ENCODE results near the gene MYRIP. TPM values are rescaled to one million over a fixed set of nuclear protein-coding genes. Genes with fewer than 3 reads are reported as not detected.

Gene MYRIP
- polyA plus RNA-seq, 4 donors = 0.81 to 4.5 (median 2.5) TPM

DNA sequence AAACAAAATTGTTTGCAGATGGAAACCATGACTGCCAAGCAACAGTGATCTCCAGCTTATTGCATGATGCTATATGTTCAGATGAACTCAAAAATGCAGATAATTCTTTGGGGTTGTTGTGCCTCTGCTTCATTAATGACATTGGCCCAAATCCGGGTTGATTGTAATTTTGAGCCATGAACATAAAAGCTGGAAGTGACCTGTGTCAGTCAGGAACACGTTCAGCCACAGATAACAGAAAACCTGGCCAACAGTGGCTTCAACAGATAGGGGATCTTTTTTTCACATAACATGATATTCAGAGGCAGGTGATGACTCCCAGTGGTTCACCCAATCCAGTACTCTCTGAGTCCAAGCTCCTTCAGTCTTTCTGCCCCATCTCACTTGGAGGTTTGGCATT lies 423.2 kb downstream of the MYRIP start:
- H3K27ac ChIP-seq (ENCODE audit: low read depth in 1 of 3, low read length in 2 of 3) = no peak overlapping the region
- H3K9me3 ChIP-seq (ENCODE audit: control insufficient read depth in 2 of 2, insufficient read depth in 1 of 2, low read depth in 1 of 2, low read length in 1 of 2) = no peaks in the 10 kb centered on the region
- 84 to 92% (median 87%) methylated on average over 2 of the region's 2 CpGs for WGBS, 3 donors
- H3K4me3 ChIP-seq (ENCODE audit: low read depth in 1 of 3, low read length in 3 of 3) = no peak overlapping the region
- no peaks in the 10 kb centered on the region for H3K27me3 ChIP-seq (ENCODE audit: control insufficient read depth in 3 of 3, insufficient read depth in 3 of 3, low read length in 3 of 3)
- no peaks in the 10 kb centered on the region for H3K4me1 ChIP-seq (ENCODE audit: control insufficient read depth in 3 of 3, insufficient read depth in 2 of 3, low read depth in 1 of 3, low read length in 2 of 3)
- FAIRE-seq (no peak), DNase-seq (no peak)
- H3K36me3 ChIP-seq (ENCODE audit: control insufficient read depth in 3 of 3, insufficient read depth in 2 of 3, low read depth in 1 of 3, low read length in 3 of 3) = peaks cover 0 to 4% (median 0%) of the 10 kb centered on the region in 3 donors

GRCh38 chr3:40237159-40237558 lies 427.8 kb downstream of the MYRIP start:
- 82 to 85% (median 84%) methylated on average over 1 of the region's 1 CpG for WGBS, 3 donors
- H3K9me3 ChIP-seq (ENCODE audit: control insufficient read depth in 2 of 2, insufficient read depth in 1 of 2, low read depth in 1 of 2, low read length in 1 of 2) = no peaks in the 10 kb centered on the region
- no peak overlapping the region for H3K27ac ChIP-seq (ENCODE audit: low read depth in 1 of 3, low read length in 2 of 3)
- H3K36me3 ChIP-seq (ENCODE audit: control insufficient read depth in 3 of 3, insufficient read depth in 2 of 3, low read depth in 1 of 3, low read length in 3 of 3) = no peaks in the 10 kb centered on the region
- DNase-seq (no peak), FAIRE-seq (no peak)
- H3K27me3 ChIP-seq (ENCODE audit: control insufficient read depth in 3 of 3, insufficient read depth in 3 of 3, low read length in 3 of 3) = no peaks in the 10 kb centered on the region
- H3K4me1 ChIP-seq (ENCODE audit: control insufficient read depth in 3 of 3, insufficient read depth in 2 of 3, low read depth in 1 of 3, low read length in 2 of 3) = no peaks in the 10 kb centered on the region
- no peak overlapping the region for H3K4me3 ChIP-seq (ENCODE audit: low read depth in 1 of 3, low read length in 3 of 3)

DNA sequence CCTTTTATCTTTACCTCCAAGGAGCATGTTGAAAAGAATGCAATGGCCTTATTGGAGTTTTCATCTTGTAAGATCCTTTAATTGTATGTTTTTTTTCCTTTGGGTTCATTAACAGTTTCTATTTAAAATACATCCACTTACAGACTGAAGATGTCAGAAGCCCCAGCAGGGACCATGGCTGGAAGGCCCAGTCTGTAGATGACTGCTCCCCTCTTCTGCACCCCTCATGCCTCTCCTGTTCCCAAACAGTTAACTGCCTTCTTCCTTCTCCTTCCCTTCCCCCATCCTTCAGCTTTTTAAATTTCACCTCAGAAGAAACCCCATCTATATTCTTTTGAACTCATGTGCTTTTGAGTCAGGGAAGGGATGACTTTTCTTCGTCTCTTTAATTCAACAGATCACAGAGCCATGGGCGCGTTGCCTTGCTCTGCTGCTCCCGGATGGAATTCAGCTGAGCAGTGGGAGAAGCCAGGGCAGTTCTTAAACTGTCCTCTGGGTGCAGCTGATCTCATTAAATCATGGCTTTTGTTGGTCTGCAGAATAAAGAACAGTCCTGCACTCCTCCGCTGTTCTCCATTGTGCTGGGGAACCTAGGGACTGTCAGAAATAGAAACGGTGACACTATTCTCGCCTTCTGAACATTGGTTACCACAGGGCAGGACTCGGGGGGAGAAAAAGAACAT lies 428.6 kb downstream of the MYRIP start:
- no peak overlapping the region for H3K4me3 ChIP-seq (ENCODE audit: low read depth in 1 of 3, low read length in 3 of 3)
- no peak overlapping the region for H3K27ac ChIP-seq (ENCODE audit: low read depth in 1 of 3, low read length in 2 of 3)
- no peaks in the 10 kb centered on the region for H3K9me3 ChIP-seq (ENCODE audit: control insufficient read depth in 2 of 2, insufficient read depth in 1 of 2, low read depth in 1 of 2, low read length in 1 of 2)
- FAIRE-seq (no peak), DNase-seq (no peak)
- no peaks in the 10 kb centered on the region for H3K4me1 ChIP-seq (ENCODE audit: control insufficient read depth in 3 of 3, insufficient read depth in 2 of 3, low read depth in 1 of 3, low read length in 2 of 3)
- no peaks in the 10 kb centered on the region for H3K36me3 ChIP-seq (ENCODE audit: control insufficient read depth in 3 of 3, insufficient read depth in 2 of 3, low read depth in 1 of 3, low read length in 3 of 3)
- 79 to 88% (median 84%) methylated on average over 8 of the region's 8 CpGs for WGBS, 3 donors
- H3K27me3 ChIP-seq (ENCODE audit: control insufficient read depth in 3 of 3, insufficient read depth in 3 of 3, low read length in 3 of 3) = no peaks in the 10 kb centered on the region

DNA sequence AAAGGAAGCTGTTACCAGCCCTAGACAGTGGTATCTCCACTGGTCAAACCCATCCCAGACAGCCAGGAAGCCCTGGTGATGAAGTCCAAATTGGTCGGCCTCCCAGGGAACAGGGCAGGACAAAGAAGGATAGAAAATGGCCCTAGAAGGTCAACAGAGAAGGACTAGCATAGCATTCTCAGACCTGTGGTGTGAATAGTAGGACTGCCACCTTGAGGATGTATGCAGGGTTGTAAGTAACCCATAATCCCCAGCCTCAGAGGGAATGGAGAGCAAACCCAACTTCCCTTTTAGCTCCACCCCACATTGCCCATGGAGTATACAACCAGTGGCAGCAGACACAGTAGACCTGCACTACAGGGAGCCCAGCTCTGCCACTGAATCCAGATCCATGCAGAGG lies 431.5 kb downstream of the MYRIP start:
- WGBS, 3 donors = 91 to 98% (median 95%) methylated on average over 1 of the region's 1 CpG
- no peak for FAIRE-seq
- no peaks in the 10 kb centered on the region for H3K4me1 ChIP-seq (ENCODE audit: control insufficient read depth in 3 of 3, insufficient read depth in 2 of 3, low read depth in 1 of 3, low read length in 2 of 3)
- H3K9me3 ChIP-seq (ENCODE audit: control insufficient read depth in 2 of 2, insufficient read depth in 1 of 2, low read depth in 1 of 2, low read length in 1 of 2) = no peaks in the 10 kb centered on the region
- H3K4me3 ChIP-seq (ENCODE audit: low read depth in 1 of 3, low read length in 3 of 3) = no peak overlapping the region
- DNase-seq = no peak
- no peaks in the 10 kb centered on the region for H3K27me3 ChIP-seq (ENCODE audit: control insufficient read depth in 3 of 3, insufficient read depth in 3 of 3, low read length in 3 of 3)
- H3K27ac ChIP-seq (ENCODE audit: low read depth in 1 of 3, low read length in 2 of 3) = no peak overlapping the region
- H3K36me3 ChIP-seq (ENCODE audit: control insufficient read depth in 3 of 3, insufficient read depth in 2 of 3, low read depth in 1 of 3, low read length in 3 of 3) = peaks cover 0 to 2% (median 0%) of the 10 kb centered on the region in 3 donors

DNA sequence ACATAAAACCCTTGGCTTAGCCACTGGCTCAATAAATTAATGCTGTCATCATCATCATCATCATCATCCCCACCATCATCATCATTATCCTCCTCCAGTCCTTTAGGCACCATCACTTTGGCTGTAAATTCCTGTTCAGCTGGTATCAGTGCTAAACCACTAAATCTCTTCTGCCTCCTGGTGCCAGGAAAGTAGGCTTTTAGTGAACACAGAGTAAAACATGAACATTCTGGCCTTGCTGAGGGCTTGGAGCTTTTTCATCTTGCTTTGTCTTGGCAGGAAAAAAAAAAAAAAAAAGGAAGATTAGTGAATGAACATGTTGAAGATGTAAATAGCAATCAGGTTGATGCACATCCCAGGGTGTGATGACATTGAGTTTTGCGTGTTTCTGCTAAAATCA lies 432.8 kb downstream of the MYRIP start:
- no peak for DNase-seq
- Histone ChIP-seq H3K27me3 (ENCODE audit: control insufficient read depth in 3 of 3, insufficient read depth in 3 of 3, low read length in 3 of 3) (no peaks in the 10 kb centered on the region), H3K4me3 (ENCODE audit: low read depth in 1 of 3, low read length in 3 of 3) (no peak overlapping the region), H3K4me1 (ENCODE audit: control insufficient read depth in 3 of 3, insufficient read depth in 2 of 3, low read depth in 1 of 3, low read length in 2 of 3) (no peaks in the 10 kb centered on the region), H3K9me3 (ENCODE audit: control insufficient read depth in 2 of 2, insufficient read depth in 1 of 2, low read depth in 1 of 2, low read length in 1 of 2) (no peaks in the 10 kb centered on the region), H3K27ac (ENCODE audit: low read depth in 1 of 3, low read length in 2 of 3) (no peak overlapping the region), H3K36me3 (ENCODE audit: control insufficient read depth in 3 of 3, insufficient read depth in 2 of 3, low read depth in 1 of 3, low read length in 3 of 3) (peaks cover 0 to 2% (median 0%) of the 10 kb centered on the region in 3 donors)
- 89 to 97% (median 95%) methylated on average over 1 of the region's 1 CpG for WGBS, 3 donors
- FAIRE-seq = no peak

DNA sequence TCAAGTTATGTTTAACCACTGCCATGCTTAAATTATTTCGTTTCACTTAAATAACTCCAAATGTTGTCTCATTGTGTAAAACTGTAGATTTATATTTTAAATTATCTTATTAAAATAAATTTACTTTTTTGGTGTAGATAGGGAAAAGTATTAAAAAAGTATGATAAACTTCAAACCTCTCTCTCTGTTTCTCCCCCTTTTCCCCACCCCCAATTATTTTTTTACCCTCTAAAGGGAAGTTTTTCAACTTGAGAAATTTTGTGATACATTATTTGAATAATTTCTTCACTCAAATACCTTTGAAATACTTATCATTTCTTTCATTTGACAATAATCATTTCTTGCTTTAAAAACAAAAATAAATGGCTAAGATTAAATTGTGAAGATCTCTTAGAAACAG lies 433.2 kb downstream of the MYRIP start:
- 84 to 93% (median 89%) methylated on average over 1 of the region's 1 CpG for WGBS, 3 donors
- Histone ChIP-seq H3K4me3 (ENCODE audit: low read depth in 1 of 3, low read length in 3 of 3) (no peak overlapping the region), H3K27me3 (ENCODE audit: control insufficient read depth in 3 of 3, insufficient read depth in 3 of 3, low read length in 3 of 3) (no peaks in the 10 kb centered on the region), H3K4me1 (ENCODE audit: control insufficient read depth in 3 of 3, insufficient read depth in 2 of 3, low read depth in 1 of 3, low read length in 2 of 3) (no peaks in the 10 kb centered on the region), H3K9me3 (ENCODE audit: control insufficient read depth in 2 of 2, insufficient read depth in 1 of 2, low read depth in 1 of 2, low read length in 1 of 2) (no peaks in the 10 kb centered on the region), H3K36me3 (ENCODE audit: control insufficient read depth in 3 of 3, insufficient read depth in 2 of 3, low read depth in 1 of 3, low read length in 3 of 3) (peaks cover 0 to 2% (median 0%) of the 10 kb centered on the region in 3 donors), H3K27ac (ENCODE audit: low read depth in 1 of 3, low read length in 2 of 3) (no peak overlapping the region)
- FAIRE-seq (peak; percentile 36), DNase-seq (no peak)

DNA sequence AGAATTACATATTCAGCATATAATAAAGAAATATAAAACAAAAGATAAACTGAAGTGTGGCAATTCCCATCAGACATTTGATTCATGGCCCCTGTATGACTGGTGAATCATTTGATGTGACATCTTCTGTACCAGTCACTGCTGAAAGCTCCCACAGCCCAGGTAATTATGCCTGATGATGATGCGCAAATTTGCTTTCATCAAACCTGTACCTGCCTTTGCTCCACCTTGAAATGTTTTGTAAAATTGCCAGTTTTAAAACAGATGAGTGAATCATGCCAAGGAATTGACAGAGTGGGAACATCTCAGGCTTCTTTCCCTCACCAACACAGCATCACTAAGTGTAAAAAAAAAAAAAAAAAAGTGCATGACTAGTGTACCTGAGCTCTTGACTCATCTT lies 433.6 kb downstream of the MYRIP start:
- no peak for FAIRE-seq
- no peaks in the 10 kb centered on the region for H3K9me3 ChIP-seq (ENCODE audit: control insufficient read depth in 2 of 2, insufficient read depth in 1 of 2, low read depth in 1 of 2, low read length in 1 of 2)
- H3K36me3 ChIP-seq (ENCODE audit: control insufficient read depth in 3 of 3, insufficient read depth in 2 of 3, low read depth in 1 of 3, low read length in 3 of 3) = peaks cover 0 to 2% (median 0%) of the 10 kb centered on the region in 3 donors
- H3K4me3 ChIP-seq (ENCODE audit: low read depth in 1 of 3, low read length in 3 of 3) = no peak overlapping the region
- H3K27me3 ChIP-seq (ENCODE audit: control insufficient read depth in 3 of 3, insufficient read depth in 3 of 3, low read length in 3 of 3) = no peaks in the 10 kb centered on the region
- DNase-seq = no peak
- no peak overlapping the region for H3K27ac ChIP-seq (ENCODE audit: low read depth in 1 of 3, low read length in 2 of 3)
- 10 to 91% (median 46%) methylated on average over 1 of the region's 1 CpG for WGBS, 3 donors
- H3K4me1 ChIP-seq (ENCODE audit: control insufficient read depth in 3 of 3, insufficient read depth in 2 of 3, low read depth in 1 of 3, low read length in 2 of 3) = no peaks in the 10 kb centered on the region

DNA sequence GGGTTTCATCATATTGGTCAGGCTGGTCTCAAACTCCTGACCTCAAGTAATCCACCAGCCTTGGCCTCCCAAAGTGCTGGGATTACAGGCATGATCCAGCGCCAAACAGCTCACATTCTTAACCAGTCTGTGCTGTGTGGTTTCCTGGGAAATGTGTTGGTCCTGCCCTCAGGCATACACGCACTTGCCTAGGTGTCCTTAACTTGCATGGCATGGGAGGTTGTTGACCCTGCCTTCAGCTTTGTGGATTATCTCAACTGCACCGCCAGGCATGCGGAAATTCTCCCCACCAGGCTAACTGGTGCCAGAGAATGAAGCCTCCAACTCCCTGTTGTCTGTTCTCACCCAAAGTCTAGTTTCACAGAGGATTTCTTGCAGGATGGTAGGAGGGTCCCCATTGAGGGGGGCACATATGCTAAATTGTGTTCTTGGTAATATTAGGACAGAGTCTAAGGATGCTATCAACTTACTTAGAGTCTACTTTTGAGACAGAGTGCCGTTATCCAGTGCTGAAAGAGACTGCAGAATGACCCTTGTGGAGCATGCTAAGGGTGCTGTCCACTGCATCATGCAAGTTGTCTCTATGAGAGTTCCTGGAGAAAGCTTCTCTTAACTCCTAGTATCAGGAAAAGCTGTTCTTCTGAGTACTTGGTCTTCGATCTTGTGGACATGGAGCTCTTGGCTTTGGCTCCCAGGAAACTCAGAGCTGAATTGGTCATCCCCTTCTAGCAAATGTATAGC lies 438.5 kb downstream of the MYRIP start:
- Histone ChIP-seq H3K27me3 (ENCODE audit: control insufficient read depth in 3 of 3, insufficient read depth in 3 of 3, low read length in 3 of 3) (no peaks in the 10 kb centered on the region), H3K4me1 (ENCODE audit: control insufficient read depth in 3 of 3, insufficient read depth in 2 of 3, low read depth in 1 of 3, low read length in 2 of 3) (no peaks in the 10 kb centered on the region), H3K4me3 (ENCODE audit: low read depth in 1 of 3, low read length in 3 of 3) (no peak overlapping the region), H3K9me3 (ENCODE audit: control insufficient read depth in 2 of 2, insufficient read depth in 1 of 2, low read depth in 1 of 2, low read length in 1 of 2) (no peaks in the 10 kb centered on the region), H3K36me3 (ENCODE audit: control insufficient read depth in 3 of 3, insufficient read depth in 2 of 3, low read depth in 1 of 3, low read length in 3 of 3) (peaks cover 0 to 2% (median 0%) of the 10 kb centered on the region in 3 donors), H3K27ac (ENCODE audit: low read depth in 1 of 3, low read length in 2 of 3) (no peak overlapping the region)
- FAIRE-seq (no peak), DNase-seq (no peak)
- WGBS, 3 donors = 92 to 94% (median 92%) methylated on average over 6 of the region's 6 CpGs
